Measurements from ENCODE around the gene CYP1B1.

Gene CYP1B1

DNA sequence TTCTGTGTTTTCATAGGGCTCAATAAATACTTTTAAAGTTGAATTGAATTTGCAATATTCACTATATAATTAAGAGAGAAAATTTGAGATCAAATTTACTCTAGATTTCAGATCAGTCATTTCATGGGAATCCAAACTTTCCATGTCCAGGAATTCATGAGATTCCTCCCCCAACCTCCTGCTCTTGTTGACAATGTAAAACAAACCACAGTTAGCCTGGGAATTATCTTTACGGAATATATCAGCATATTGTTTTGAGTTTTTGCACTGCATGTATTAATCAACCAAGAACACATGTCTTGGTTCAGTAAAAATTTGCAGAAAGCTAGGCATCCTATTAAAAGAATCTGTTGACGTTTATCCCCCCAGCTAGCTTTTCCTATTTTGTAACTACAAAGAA, 42.3 kb downstream of the CYP1B1 start:
- TF ChIP-seq, protein P1, sequence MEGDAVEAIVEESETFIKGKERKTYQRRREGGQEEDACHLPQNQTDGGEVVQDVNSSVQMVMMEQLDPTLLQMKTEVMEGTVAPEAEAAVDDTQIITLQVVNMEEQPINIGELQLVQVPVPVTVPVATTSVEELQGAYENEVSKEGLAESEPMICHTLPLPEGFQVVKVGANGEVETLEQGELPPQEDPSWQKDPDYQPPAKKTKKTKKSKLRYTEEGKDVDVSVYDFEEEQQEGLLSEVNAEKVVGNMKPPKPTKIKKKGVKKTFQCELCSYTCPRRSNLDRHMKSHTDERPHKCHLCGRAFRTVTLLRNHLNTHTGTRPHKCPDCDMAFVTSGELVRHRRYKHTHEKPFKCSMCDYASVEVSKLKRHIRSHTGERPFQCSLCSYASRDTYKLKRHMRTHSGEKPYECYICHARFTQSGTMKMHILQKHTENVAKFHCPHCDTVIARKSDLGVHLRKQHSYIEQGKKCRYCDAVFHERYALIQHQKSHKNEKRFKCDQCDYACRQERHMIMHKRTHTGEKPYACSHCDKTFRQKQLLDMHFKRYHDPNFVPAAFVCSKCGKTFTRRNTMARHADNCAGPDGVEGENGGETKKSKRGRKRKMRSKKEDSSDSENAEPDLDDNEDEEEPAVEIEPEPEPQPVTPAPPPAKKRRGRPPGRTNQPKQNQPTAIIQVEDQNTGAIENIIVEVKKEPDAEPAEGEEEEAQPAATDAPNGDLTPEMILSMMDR (IDR thresholded peaks at IDR 0.05; ENCODE audit: control extremely low read depth, extremely low read depth, low read depth, missing control alignments) = no peak
- DNase-seq (ENCODE audit: extremely low spot score) = no peak
- CTCF ChIA-PET = interaction anchor here (0.8 to 1.4 kb wide), 2 partner anchors 34 to 35 kb away, joined by 3 read pairs; no protein-coding TSS in a partner anchor
- POLR2A ChIA-PET = no interaction called here

DNA sequence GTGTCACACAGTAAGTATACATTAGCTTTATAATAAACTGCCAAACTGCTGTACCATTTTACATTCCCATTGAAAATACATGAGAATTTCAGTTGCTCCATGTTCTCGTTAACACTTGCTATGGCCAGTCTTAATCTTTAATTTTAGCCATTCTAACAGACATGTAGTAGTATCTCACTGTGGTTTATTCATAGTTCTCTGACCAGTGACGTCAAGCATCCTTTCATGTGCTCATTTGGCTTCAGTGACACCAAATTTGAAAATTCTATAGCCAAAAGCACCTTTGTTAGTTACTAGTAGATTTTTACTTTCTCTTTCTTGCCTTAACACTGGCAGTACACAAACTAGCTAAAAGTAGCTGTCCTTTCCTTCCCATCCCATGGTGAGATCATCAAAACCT, 43.0 kb downstream of the CYP1B1 start:
- CTCF ChIA-PET = interaction anchor here (1.1 to 1.4 kb wide), 2 partner anchors 33 to 51 kb away, joined by 3 read pairs; no protein-coding TSS in a partner anchor
- DNase-seq (ENCODE audit: extremely low spot score) = no peak
- POLR2A ChIA-PET = no interaction called here
- TF ChIP-seq, protein P1 (IDR thresholded peaks at IDR 0.05; ENCODE audit: control extremely low read depth, extremely low read depth, low read depth, missing control alignments) = no peak

DNA sequence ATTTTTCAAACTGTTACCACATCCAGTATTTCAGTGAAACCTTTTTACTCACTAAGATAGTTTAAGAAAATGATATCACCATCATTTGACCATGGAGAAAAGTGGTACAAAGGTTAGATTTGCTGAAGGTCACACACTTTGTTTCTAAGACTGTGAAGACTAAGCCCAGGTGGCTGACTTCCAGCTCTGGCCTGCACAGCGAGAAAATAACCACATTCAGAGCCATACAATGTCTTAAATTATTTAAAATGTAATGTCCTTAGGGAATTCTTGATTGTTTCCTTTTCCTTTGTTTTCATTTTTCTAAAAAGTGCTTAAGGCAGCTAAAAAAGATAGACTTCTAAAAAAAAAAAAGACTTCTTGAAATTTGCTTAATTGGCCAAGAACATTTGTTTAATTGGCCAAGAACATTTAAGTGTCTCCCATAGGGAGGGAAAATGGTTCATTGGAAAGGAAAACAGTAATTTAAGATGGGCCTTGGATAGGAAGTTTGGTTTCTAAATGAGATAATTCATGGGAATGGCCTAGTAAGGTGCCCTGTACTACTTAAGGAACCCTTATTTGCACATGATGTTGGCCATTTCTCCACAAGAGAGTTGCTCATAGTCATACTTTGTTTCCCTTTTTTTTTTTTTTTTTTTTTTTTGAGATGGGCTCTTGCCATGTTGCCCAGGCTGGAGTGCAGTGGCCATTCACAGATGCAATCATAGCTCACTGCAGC, 45.2 kb downstream of the CYP1B1 start:
- CTCF ChIA-PET = no interaction called here
- POLR2A ChIA-PET = no interaction called here
- no peak for DNase-seq (ENCODE audit: extremely low spot score)
- TF ChIP-seq, protein P1 (IDR thresholded peaks at IDR 0.05; ENCODE audit: control extremely low read depth, extremely low read depth, low read depth, missing control alignments) = no peak

DNA sequence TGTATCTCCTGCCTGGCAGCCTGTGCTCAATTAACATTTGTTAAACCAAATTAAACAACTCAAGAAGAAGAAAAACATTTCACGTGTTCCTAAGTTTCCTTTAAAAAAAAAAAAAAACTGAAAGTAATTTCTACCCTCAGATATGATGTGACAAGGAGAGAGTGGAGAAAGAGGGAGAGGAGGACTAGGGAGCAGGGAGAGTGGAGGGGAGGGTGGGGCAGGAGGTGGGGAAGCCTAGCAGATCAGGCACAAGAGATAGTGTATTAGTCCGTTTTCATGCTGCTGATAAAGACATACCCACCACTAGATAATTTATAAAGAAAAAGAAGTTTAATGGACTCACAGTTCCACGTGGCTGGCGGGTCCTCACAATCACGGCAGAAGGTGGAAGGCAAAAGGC, 46.4 kb downstream of the CYP1B1 start:
- POLR2A ChIA-PET = no interaction called here
- TF ChIP-seq, protein P1 (IDR thresholded peaks at IDR 0.05; ENCODE audit: control extremely low read depth, extremely low read depth, low read depth, missing control alignments) = no peak
- CTCF ChIA-PET = no interaction called here
- DNase-seq (ENCODE audit: extremely low spot score) = no peak

DNA sequence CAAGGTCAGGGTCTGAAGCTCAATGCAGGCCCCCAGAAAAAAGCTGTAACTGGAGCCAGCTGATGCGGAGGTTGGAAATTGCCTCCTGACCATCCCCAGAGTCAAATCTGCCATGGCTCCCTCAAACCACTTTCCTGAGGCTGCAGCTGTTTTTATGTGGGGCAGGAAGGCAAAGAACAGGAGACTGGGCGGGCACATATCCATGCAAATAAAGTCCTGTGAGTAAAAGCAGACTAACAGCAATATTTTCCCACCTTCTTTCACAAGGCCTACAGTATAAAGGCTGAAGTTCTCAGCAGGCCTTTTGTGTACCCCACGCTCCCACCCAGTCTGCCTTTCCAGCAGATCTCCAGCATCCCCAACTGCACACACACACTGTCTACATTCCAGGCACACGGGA, 47.1 kb downstream of the CYP1B1 start:
- CTCF ChIA-PET = interaction anchor here (1.1 to 2.0 kb wide), 3 partner anchors 10 to 17 kb away, joined by 4 to 10 read pairs (median 6); no protein-coding TSS in a partner anchor
- no peak for DNase-seq (ENCODE audit: extremely low spot score)
- TF ChIP-seq, protein P1 (IDR thresholded peaks at IDR 0.05; ENCODE audit: control extremely low read depth, extremely low read depth, low read depth, missing control alignments) = no peak
- POLR2A ChIA-PET = no interaction called here

DNA sequence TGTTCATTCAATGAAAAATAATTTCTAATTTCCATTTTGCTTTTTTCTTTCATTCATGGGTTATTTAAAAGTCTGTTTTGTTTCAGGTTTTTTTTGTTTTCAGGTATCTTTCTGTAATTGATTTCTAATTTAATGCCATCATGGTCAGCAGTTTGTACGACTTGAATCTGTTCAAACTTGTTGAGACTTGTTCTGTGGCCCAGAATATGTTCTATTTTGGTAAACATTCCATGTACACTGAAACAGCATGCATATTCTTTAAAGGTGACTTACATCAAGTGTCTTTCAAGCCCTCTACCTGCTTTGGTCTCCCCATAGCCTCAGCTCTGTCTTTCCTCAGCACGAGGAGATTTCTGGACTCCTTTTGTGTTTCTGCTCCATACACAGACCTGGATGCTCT, 49.1 kb downstream of the CYP1B1 start:
- POLR2A ChIA-PET = no interaction called here
- TF ChIP-seq, protein P1 (IDR thresholded peaks at IDR 0.05; ENCODE audit: control extremely low read depth, extremely low read depth, low read depth, missing control alignments) = no peak
- CTCF ChIA-PET = interaction anchor here (0.9 to 1.8 kb wide), 4 partner anchors 10 to 136 kb away, joined by 3 to 7 read pairs (median 5); no protein-coding TSS in a partner anchor
- DNase-seq (ENCODE audit: extremely low spot score) = no peak
